ENCODE data around the gene CRYGS. TPM values are rescaled to one million over a fixed set of nuclear protein-coding genes. Genes with fewer than 3 reads are reported as not detected.
"Not testable (repeated sequence)": the region's sequence is repeated elsewhere in the genome, so short reads cannot be mapped to it uniquely, and the experiment has no call there.

CRYGS gene
- polyA plus RNA-seq, 1 donor = 3.5 TPM

DNA sequence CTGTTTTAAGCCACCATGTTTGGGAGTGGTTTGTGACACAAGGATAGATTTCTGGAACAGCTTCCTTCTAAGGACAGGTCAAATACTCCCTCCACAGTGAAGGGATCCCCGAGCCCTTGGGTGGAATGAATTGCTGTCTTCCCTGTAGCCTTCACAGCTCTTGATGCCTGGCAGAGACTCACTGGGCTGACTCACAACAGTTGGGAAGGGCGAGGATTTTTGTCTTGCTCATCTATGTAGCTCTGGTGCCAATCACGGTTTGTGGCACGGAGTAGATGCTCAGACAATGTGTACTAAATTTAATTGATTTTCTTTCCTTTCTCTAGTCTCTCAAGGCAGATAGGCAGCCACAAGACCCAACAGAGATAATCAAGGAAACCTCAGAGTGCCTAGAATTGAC lies 27.0 kb downstream of the CRYGS start:
- no peak for DNase-seq

- DNase-seq = no peak
Observed at GRCh38 chr3:186516646-186517045, 27.5 kb downstream of the CRYGS start.

GRCh38 chr3:186515125-186515524 lies 29.1 kb downstream of the CRYGS start:
- no peak for DNase-seq

DNA sequence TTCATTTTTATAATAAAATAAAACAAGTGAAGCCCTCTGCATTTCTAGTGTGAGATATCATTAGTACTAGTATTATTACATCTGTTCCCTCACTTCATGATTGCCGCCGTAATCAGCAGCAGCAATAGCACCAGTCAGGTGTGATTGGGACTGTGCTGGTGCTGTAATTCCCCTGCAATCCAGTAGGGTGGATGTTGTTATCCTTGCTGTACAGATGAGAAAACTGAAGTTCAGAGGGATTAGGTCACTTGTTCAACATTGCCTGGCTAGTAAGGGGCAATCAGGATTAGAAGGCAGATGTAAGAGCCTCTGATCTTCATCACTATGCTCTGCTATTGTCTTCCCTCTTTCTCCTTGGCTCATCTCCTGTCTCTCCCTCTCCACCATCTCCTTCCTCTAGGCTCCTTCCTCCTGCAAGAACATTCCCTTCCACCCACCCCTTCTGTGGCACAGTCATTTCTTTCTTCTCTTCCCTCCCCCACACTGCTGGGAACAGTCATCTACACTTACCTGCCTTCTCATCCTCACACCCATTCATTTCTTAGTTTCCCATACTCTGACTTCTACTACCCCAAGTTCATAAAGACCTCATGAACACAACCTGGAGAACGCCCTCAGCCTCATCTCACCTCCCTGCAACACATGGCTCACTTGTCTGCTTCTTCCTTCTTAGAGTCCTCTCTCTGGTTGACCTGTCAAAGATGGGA lies 29.7 kb downstream of the CRYGS start:
- no peak for DNase-seq

GRCh38 chr3:186513386-186513785 lies 30.8 kb downstream of the CRYGS start:
- no peak for DNase-seq

DNA sequence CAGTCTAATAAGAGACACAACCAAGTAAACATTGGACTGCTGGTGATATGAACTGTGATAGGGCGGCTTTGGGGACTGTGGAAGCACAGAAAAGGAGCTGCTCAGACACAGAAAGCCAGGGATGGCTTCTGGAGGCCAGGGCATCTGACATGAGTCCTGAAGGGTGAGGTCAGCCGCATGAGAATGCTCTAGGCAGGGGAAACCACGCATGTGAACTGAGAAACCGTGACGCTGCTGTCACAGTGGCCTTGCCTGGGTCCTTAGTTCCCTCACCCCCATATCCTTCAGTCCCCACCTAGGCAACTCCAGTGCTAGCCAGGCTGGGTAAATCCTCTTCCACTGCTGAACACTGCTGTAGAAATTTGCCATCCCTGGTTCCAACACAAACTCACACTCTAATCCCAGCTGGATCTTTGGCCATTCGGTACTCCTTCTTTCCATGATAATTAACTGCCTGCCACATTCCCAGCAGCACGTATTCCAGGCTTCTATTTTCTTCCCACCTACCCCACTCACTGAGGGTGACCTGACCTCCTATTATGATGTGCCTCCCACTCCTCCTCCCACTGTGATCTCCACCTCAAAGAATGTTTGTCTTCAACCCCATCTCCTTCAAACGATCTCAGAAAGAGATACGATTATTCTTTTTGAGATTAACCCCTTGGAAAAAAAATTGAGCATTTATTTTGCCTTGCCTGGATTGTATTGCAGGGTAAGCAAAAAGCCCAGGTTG lies 31.4 kb downstream of the CRYGS start:
- no peak for DNase-seq

DNA sequence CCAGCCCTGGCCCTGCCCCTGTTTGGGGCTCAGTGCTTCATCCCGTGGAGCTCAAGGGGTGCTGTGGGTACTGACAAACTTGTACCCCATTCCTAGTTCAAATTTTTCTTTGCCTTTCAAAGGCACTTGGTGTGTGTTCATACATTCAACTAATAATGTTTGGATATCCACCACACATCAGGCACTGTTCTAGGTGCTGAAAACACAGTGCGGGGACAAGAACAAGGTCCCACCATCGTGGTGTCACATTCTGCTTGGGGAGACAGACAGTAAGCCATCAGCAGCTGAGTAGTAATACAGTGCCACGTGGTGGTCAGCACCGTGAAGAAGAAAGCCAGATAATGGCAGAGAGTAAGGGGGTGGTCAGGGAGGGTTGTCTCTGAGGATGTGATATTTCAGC lies 32.5 kb downstream of the CRYGS start:
- DNase-seq = no peak

DNA sequence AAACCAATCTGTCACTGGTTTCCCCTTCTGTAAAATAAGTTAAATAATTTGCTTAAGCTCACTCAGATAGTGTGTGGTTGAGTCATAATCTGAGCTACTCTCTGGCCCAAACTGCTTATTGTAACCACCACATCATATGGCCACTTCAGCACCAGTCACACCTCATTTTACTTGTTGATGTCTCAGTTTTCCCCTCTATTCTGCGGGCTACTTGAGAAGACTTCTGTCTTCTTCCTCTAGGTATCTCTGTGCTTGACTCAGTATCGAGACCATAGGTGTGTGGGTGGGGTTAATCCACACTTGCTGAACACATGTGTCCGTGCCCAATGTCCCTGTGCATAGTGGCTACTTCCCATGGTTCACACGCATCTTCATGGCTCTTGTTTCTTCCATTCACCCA lies 32.9 kb downstream of the CRYGS start:
- DNase-seq = no peak

DNA sequence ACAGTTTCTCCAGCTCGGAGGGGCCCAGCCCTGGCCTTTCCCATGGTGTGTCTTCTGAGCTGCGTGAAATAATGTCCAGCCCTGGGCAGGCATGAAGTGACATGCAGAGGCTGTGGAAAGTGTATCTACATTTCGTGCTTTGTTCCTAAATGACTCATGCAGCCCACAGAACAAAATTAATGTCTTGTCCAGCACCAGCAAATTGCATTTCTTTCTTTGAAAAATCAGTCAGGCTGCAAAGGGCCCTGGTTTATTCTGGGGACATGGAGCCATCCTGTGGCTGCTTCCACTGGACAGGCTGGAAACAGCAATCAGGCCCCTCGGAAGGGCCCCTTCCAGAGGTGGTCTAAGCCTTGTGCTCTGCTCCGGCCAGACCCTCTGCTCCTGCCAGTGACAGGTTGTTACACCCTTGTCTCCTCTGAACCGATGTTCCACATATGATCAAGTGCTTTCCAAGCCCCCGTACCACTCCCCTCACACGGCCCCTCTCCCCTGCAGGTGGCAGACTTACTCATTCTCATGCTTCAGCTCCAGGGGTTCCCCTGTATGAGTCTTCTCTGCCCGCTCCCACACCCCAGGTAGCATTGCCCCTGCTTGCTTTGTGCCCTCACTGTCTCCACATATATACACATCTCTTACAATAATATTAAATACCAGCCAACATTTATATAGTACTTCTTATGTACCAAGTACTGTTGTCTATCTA lies 33.7 kb downstream of the CRYGS start:
- no peak for DNase-seq

DNA sequence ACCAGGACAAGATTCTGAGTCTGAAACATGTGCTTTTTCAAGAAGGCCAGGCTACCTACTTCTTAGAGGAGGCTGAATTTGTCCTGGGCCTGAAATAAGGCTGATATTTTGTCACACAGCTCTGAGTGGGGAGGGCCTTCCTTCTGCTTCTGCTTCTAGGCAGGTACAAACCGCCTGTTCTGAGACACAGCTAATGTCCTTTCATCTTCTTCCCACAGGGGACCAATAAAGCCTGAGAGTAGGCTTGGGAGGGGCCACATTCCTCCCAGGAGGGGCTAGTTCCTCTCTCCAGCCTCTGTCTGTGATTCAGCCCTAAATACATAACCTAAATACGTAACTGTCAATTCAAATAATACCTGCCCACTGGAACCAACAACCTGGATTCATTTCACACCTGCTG lies 34.8 kb downstream of the CRYGS start:
- no peak for DNase-seq

DNA sequence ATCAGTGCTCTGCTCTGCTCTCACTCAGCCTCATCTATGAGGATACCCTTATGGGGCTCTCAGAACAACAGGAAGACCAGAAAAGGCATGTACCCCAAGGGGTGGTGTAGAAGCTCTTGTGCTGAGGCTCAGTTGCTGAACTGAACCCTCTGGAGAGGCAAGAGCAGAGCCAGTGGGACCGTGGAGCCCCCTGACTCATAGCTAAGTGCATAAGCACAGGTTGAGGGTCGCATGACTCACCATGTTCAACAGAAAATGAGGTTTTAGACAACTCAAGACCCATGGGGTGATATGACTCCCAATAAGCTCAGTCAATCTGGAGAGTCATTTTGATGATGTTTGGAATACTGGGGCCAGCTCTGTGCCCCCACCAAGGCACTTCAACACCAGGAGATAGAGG lies 37.3 kb downstream of the CRYGS start:
- no peak for DNase-seq

GRCh38 chr3:186506191-186506739 lies 37.9 kb downstream of the CRYGS start:
- no peak for DNase-seq

DNA sequence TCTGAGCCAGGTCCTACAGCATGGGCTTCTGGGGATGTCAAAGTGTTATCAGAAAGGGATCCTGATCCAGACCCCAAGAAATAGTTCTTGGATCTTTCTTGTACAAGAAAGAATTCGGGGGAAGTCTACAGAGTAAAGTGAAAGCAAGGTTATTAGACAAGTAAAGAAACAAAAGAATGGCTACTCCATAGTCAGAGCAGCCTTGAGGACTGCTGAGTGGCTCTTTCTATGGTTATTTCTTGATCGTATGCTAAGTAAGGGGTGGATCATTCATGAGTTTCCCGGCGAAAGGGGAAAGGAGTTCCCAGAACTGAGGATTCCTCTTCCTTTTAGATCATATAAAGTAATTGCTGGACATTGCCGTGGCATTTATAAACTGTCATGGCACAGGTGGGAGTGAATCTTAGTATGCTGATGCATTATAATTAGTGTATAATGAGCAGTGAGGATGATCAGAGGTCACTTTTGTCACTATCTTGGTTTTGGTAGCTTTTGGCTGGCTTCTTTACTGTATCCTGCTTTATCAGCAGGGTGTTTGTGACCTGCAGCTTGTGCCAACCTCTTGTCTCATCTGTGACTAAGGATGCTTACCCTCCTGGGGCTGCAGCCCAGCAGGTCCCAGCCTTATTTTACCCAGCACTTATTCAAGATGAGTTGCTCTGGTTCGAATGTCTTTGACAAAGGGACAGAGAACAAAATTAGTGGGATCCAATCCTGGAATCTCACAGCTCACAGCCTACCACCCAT lies 41.0 kb downstream of the CRYGS start:
- no peak for DNase-seq

GRCh38 chr3:186502138-186502948 lies 41.8 kb downstream of the CRYGS start:
- no peak for DNase-seq

DNA sequence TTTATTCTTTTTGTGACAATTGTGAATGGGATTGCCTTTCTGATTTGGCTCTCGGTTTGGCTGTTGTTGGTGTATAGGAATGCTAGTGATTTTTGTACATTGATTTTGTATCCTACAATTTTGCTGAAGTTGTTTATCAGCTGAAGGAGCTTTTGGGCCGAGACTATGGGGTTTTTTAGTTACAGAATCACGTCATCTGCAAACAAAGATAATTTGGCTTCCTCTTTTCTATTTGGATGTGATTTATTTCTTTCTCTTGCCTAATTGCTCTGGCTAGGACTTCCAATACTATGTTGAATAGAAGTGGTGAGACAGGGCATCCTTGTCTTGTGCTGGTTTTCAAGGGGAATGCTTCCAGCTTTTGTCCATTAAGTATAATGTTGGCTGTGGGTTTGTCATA lies 44.2 kb downstream of the CRYGS start:
- DNase-seq = not testable (repeated sequence)

DNA sequence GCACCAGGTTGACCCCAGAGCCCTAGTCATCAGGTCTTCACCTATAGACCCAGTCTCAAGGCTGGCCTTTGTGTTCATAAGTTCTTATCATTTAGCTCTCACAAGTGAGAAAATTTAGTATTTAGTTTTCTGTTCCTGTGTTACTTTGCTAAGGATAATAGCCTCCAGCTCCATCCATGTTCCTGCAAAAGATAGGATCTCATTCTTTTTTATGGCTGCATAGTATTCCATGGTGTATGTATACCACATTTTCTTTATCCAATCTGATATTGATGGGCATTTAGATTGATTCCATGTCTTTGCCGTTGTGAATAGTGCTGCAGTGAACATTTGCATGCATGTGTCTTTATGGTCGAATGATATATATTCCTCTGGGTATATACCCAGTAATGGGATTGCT lies 46.2 kb downstream of the CRYGS start:
- DNase-seq = not testable (repeated sequence)

DNA sequence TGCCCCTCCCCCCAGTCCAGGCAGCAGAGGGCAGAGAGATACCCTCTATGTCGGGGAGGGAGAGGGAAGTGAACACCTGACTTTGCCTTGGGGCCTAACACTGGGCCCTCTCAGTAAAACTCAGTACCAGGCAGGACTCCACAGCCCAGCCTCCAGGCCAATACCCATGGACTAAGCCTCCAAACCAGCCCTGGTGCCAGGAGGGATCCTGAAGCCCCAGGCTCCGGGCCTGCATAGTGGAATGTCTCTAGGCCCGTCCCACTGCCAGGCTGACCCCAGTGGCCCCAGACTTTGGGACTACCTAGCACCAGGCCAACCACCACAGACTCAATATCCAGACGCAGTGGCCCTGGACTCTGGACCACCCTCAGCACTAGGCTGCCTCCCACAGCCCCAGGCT lies 46.6 kb downstream of the CRYGS start:
- DNase-seq = no peak

- no peak for DNase-seq
Observed at GRCh38 chr3:186496635-186497034, 47.5 kb downstream of the CRYGS start.

DNA sequence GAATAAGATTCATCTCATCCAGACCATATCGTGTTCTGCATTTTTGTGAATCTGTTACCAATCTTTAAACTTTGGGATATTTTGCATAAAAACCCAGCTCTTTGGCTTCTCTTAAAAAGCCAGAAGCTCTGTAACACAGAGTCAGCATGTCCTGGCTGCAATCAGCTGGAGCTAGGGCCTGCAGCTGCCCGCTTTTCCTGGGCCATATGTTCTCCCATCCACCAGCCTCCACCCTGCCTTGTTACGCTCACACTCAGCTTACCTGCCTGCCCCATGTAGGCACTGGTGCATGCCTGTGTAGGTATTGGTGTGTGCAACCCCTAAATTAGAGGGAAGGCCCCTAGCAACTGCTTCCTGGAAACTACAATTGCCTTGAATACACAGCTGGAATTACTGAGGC lies 48.2 kb downstream of the CRYGS start:
- DNase-seq = no peak

- no peak for DNase-seq
Observed at GRCh38 chr3:186493525-186494255, 50.5 kb downstream of the CRYGS start.

DNA sequence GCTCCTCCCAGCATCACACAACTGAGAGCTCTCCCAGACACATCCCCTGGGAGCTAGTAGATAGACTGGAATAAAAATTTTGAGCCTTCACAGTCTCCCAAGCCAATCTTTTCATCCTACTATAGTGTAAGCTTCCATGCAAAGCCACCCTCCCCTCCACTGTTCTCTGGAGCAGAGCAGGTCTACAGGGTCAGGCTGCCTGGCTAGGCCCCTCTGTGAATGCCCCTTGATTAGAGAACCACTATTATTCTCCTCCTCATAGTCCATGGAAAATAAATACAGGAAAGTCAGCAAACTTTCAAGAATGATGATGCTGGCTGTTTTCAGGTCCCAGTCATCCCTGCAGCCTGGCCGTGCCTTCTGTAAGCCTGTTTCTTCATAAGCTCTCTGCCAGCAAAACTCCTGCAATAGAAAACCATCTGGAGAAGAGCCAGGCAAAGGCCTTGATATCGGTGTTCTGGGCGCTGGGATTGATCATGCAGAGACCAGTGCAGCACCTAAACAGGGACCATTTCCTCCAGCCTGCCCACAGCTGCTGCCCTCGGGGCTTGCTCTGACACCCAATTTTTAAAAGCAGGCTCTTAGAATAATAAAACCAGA lies 51.7 kb downstream of the CRYGS start:
- DNase-seq = no peak
